H7 (cell line): ENCODE data around the gene CNOT2. TPM values are rescaled to one million over a fixed set of nuclear protein-coding genes. Genes with fewer than 3 reads are reported as not detected.

Source experiments
- DNase-seq: peaks from one replicate; pipeline ENCODE4 v3.0.0; 2012
- H3K27me3 ChIP-seq: 2 replicates; pipeline ENCODE4 v1.6.0; 2011; ENCODE audit warnings: mild to moderate bottlenecking, low read length; ENCODE audit not compliant: control insufficient read depth, insufficient read depth
- H3K36me3 ChIP-seq: replicated peaks from 2 replicates; pipeline ENCODE4 v1.5.1; 2011; ENCODE audit warnings: low read length; ENCODE audit not compliant: control insufficient read depth, insufficient read depth
- H3K4me3 ChIP-seq: 2 replicates; pipeline ENCODE4 v1.5.1; 2011; ENCODE audit warnings: low read depth, mild to moderate bottlenecking, control low read depth, low read length, moderate library complexity; ENCODE audit not compliant: insufficient read depth
- total RNA-seq: library from RNA; depleted of rRNA; stranded (reverse); fragments of >200 nt; shearing (Covaris generic); gene quantifications from 2 replicates; pipeline ENCODE4 v1.2.3, GENCODE V29; 2014

Gene CNOT2
- total RNA-seq, 1 experiment from 2014 or later, result 83.3 TPM

DNA sequence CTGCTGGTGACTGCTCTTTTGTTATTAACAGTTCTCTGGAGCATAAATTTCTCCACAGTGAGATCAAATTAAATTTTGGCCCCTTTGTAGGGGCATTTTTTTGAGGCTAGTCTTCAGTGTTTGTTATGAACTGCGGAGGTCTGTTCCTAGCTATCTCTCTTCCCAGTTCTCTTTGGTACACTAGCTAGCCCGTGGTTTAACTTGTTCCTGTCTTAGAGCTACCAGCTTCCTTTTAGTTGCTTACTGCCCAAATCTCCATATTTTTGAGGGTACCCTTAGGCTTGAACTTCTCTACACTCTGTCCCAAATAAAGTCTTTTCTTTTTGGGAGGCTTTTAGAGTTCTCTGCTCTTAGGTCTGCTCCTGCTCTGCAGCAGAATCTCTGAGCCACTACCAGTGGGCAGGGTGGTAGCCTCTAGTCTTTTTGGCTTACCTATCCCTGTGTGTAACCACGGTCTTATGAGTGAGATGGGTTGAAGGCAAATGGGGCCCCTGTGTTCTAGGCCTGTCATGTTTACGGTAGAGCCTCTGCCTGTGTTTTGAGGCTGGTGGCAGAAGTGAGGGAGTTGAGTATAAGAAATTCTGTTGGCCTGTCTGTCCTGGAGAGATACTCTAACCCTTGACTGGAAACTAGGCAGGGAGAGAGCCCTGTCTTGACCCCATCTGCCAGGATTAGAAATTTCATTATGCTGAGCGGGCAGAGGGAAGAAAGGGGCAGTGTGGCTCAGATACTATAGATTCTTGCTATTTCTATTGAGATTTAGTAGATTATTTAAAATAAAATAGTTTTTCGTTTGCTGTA, 21.0 kb downstream of the CNOT2 start:
- Histone ChIP-seq H3K4me3 (no peak overlapping the region), H3K36me3 (no peaks in the 10 kb centered on the region), H3K27me3 (no peaks in the 10 kb centered on the region)
- no peak for DNase-seq

DNA sequence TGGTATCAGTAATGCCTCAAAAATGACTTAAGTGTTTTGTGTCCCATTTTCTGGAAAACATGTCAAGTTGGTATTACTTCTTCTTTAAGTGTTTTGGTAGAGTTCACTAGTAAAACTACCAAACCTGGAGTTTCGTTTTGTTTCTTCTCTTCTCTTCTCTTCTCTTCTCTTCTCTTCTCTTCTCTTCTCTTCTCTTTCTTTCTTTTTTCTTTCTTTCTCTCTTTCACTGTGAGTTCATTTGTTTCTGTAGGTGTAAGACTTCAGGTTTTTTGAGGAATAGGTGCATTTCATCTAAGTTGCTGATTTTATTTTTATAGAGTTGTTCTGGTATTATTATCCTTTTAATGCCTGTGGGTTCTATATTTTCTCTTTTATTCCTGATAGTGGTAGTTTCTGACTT, 21.9 kb downstream of the CNOT2 start:
- no peak for DNase-seq
- Histone ChIP-seq H3K4me3 (no peak overlapping the region), H3K27me3 (no peaks in the 10 kb centered on the region), H3K36me3 (no peaks in the 10 kb centered on the region)

DNA sequence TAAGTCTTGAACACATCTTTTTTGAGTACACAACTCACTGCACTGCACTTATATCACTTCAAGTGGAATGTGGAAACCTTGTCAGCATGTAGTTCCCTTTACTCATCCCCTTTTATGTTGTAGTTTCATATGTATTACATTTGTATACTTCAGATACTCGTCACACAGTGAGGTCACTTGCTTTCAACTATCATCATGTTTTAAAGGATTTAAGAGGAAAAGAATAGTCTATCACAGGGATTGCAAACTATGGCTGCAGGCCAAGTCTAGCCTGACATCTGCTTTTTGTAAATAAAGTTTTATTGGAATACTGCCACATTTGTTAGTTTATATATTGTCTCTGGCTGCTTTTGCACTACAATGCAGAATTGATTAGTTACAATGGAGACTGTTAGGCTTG, 24.3 kb downstream of the CNOT2 start:
- no peaks in the 10 kb centered on the region for H3K27me3 ChIP-seq
- H3K4me3 ChIP-seq, result no peak overlapping the region
- no peaks in the 10 kb centered on the region for H3K36me3 ChIP-seq
- no peak for DNase-seq

DNA sequence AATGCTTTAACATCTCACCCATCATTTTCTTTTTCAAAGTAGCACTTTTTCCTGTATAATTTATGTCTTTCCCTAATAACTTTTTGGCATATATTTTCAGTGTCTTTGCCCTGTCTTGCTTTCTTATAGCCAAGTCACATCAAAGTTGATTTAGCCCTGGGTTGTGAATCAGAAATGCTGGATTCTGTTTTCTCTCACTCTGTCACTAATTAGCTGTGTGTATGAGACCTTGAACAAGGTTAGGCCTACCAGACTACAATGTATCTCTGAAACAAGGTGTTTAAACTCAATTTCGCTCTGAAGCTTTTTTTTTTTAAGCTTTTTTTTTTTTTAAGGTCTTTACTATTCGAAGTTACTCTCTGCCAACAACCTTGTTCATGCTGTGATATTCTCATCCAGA, 25.7 kb downstream of the CNOT2 start:
- H3K36me3 ChIP-seq, result no peaks in the 10 kb centered on the region
- no peaks in the 10 kb centered on the region for H3K27me3 ChIP-seq
- no peak overlapping the region for H3K4me3 ChIP-seq
- no peak for DNase-seq

DNA sequence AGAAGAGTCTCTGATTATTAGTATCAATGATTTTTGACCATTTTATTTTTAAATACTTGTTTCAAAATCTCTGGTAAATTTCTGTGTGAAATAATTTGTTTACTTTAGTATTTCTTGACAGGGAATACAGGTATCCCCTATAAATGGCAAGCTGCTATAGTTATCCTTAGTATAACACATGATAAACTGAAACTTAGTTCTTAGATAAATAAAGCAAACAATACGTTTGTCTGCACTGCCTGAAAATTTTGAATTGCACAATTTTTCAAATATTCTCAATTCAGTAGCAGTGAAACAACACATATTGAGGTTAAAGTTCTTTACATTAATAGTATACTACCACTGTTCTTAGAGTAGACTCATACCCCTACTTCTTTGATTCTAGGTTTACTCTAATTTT, 26.9 kb downstream of the CNOT2 start:
- H3K36me3 ChIP-seq, result no peaks in the 10 kb centered on the region
- no peak overlapping the region for H3K4me3 ChIP-seq
- H3K27me3 ChIP-seq, result no peaks in the 10 kb centered on the region
- no peak for DNase-seq

DNA sequence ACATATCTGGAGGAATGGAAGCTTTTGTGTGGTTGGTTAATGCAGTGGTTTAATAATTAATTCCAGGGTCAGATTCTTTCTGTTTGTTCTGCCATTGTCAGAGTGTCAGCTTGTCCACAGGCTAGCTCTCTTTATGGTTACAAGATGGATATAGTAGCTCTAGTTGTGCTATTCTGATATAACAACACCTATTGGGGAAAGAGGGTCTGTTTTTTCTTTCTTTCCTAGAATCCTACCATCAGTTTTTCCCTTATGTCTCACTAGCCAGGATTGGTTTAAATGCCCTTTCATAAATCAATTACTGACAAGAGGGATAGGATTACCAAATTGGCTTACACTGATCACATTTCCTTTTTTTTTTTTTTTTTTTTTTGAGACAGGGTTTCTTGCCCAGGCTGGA, 27.8 kb downstream of the CNOT2 start:
- Histone ChIP-seq H3K36me3 (no peaks in the 10 kb centered on the region), H3K4me3 (no peak overlapping the region), H3K27me3 (no peaks in the 10 kb centered on the region)
- DNase-seq, result no peak

DNA sequence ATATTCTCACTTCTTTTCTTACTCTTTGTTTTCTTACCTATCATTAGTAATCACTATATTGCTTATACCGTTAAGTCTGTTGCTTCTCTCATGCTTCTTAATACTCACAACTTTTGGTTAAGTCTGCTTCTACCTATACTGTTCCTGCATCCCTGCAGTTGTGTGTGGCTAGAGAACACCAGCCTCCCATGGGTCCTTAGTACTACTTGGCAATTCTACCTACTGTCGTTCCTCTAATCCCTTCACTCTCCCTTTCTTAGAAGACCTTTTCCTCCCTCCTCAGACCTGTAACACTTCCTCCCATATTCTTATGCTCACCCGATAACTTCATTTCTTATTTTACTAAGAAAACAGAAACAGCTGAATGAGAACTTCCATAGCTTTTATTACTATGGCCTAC, 29.3 kb downstream of the CNOT2 start:
- Histone ChIP-seq H3K27me3 (no peaks in the 10 kb centered on the region), H3K4me3 (no peak overlapping the region), H3K36me3 (no peaks in the 10 kb centered on the region)
- no peak for DNase-seq

DNA sequence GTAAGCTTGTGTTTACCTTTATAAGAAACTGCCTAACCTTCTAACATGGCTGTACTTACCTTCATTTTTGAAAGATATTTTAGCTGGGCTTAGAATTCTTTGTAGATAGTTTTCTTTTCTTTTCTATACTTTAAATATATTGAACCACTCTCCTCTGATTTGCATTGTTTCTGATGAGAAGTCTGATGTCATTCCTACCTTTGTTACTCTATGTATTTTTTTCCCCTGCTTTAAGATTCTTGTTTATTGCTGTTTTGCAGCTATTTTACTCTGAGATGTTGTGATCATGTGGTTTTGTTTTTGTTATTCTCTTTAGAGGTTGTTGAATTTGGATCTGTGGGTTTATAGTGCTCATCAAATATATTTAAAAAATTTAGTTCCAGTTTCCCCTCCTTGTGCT, 31.8 kb downstream of the CNOT2 start:
- Histone ChIP-seq H3K4me3 (no peak overlapping the region), H3K27me3 (no peaks in the 10 kb centered on the region), H3K36me3 (no peaks in the 10 kb centered on the region)
- no peak for DNase-seq

DNA sequence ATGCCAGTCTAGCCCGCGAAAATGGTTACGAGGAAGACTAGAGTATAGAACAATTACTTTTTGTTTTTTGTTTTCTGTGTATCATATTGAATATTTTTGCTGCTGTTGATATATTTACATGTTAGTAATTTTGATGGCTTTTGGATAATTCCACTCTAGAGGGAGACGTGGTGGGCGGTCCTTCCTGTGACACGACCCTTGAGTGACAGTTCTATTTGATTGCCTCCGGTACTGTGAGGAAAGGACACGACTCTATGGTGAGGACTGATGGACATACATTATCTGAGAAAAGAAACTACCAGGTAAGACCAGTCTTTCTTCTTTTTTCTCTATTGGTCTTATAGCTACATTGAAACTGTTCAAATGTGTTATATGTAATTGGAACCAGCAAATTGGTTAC, 34.7 kb downstream of the CNOT2 start:
- Histone ChIP-seq H3K27me3 (no peaks in the 10 kb centered on the region), H3K36me3 (no peaks in the 10 kb centered on the region), H3K4me3 (no peak overlapping the region)
- peak; percentile 9 for DNase-seq

DNA sequence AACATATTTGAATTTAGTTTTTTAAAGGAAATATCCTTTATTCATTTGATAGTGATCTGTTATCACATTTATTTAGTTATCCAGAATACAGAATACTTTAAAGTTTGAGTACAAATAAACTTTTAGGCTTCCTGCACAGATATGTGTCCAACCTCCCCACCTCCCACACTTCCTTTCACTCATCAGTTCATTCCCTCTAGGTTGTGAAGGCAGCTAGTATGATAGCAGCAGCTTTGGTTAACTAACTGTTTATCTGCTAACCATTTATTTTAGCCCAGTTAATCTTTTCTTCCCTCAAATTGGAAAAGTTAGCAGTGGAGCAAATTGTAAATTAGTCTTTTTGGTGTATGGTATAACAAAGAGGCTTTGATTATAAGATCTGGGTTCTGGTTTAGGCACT, 35.7 kb downstream of the CNOT2 start:
- DNase-seq, result no peak
- Histone ChIP-seq H3K27me3 (no peaks in the 10 kb centered on the region), H3K36me3 (no peaks in the 10 kb centered on the region)

DNA sequence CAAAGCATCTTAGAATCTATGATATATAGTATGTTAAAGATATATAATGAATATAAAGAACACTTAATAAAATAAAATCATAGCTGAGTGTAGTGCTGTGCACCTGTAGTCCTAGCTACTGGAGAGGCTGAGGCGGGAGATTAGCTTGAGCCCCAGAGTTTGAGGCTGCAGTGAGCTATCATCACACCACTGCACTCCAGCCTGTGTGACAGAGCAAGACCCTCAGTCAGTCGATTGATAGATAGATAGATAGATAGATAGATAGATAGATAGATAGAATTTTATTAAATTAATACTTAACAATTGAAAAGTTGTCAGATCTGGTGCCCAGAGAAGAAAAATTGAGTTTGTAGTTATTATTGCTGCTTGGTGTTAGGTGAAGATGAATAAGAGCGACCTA, 40.0 kb downstream of the CNOT2 start:
- DNase-seq, result no peak
- Histone ChIP-seq H3K4me3 (no peak overlapping the region), H3K36me3 (0 out of 2 replicates have a peak, but pooled peaks cover 1% of the 10 kb centered on the region), H3K27me3 (no peaks in the 10 kb centered on the region)

More for the DNA sequence above, 35.7 kb downstream of the CNOT2 start:
- no peak overlapping the region for H3K4me3 ChIP-seq

DNA sequence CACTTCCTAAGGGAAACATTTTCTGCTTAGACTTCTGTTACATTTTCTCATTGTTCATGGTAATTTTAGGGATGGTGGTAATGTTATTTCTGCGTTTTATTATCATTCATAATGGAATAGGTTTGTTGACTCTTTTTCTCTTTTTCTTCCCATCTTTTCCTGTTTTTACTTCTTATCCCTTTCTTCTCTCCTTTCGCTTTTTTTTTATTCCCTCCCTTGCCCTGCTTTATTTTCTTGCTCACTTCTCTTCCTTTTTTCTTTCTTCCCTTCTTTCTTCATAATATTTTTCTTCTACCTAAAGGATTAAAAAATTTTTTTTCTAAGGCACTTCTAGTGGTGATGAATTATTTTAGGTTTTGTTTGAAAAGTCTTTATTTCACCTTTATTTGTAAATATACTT, 45.6 kb downstream of the CNOT2 start:
- Histone ChIP-seq H3K27me3 (no peaks in the 10 kb centered on the region), H3K4me3 (no peak overlapping the region), H3K36me3 (0 out of 2 replicates have a peak, but pooled peaks cover 1% of the 10 kb centered on the region)
- DNase-seq, result no peak

DNA sequence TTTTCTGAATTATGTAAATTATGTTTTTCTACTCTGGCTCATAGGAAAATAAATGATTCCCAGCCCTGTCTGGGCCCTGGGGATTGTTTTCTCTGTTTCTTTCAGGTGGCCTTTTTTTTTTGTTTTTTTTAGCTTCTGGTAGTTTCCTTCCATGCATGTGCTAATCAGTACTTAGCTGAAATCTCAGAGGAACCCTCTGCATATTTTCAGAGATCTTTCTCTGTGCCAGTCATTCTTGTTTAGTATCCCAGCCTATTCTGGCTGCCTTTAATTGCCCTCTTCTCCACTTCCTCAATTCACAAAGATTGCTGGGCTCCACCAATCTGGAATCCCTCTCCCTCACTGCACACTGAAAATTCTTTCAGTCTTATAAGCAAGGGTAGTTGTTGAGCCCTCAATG, 46.9 kb downstream of the CNOT2 start:
- no peak for DNase-seq
- Histone ChIP-seq H3K4me3 (no peak overlapping the region), H3K27me3 (no peaks in the 10 kb centered on the region), H3K36me3 (0 out of 2 replicates have a peak, but pooled peaks cover 1% of the 10 kb centered on the region)

DNA sequence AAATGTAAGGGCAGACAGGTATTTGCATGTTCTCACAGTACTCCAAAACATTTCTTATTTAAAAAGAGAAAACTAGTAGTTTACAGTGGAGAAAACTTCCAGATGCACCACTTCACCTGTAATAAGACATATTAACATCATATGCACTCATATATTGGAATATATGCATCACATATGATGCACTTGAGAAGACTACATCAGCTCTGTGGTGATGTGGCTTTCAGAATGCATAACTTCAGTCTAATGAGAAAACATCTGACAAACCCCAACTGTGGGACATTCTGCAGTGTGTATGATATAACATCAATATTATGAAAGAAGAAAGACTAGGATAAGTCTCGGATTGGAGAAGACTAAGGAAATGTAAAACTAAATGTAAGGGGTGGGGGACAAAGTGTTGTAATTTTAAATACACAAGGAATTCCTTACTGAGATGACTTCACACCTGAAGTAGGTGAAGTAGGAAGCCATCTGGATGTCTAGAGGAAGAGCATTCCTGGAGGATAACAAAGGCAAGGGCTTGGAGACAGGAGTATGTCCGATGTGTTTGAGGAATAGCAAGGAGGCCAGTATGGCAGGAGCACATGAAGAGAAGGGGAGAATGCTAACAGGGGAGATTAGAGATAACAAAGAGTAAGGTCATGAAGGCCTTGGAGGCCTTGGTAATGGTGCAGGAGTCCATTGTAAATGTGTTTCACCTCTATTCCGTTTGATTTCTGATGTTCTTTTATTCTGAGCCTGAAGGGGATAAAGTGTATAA, 49.0 kb downstream of the CNOT2 start:
- no peak for DNase-seq

More for the DNA sequence above, 49.0 kb downstream of the CNOT2 start:
- H3K36me3 ChIP-seq, result no peaks in the 10 kb centered on the region
- no peaks in the 10 kb centered on the region for H3K27me3 ChIP-seq
- no peak overlapping the region for H3K4me3 ChIP-seq
